Loucy (cell line): Measurements from ENCODE around the gene RO60.
A peak's percentile ranks its signal among the peaks of the same experiment; 100 is the strongest.

Experiments
- H2AFZ ChIP-seq: fragments of 200-600 bp; sonication (generic); 2 replicates; pipeline ENCODE4 v1.6.0; 2016; ENCODE audit warnings: antibody characterized with exemption, mild to moderate bottlenecking, low read length, moderate library complexity
- H3F3A ChIP-seq: fragments of 200-600 bp; 2 replicates; pipeline ENCODE4 v1.6.0; 2016; ENCODE audit warnings: antibody characterized with exemption, low read depth, mild to moderate bottlenecking
- H3K27me3 ChIP-seq: fragments of 200-600 bp; sonication (generic); 2 replicates; pipeline ENCODE4 v1.6.1; 2014; ENCODE audit warnings: low read length, mild to moderate bottlenecking; ENCODE audit not compliant: insufficient read depth, poor library complexity, severe bottlenecking
- H3K36me3 ChIP-seq: fragments of 200-600 bp; sonication (generic); 2 replicates; pipeline ENCODE4 v1.6.1; 2016; ENCODE audit warnings: low read length; ENCODE audit not compliant: insufficient read depth
- H3K4me1 ChIP-seq: fragments of 200-600 bp; sonication (generic); 2 replicates; pipeline ENCODE4 v1.5.1; 2014; ENCODE audit warnings: low read length, mild to moderate bottlenecking; ENCODE audit not compliant: insufficient read depth, poor library complexity, severe bottlenecking
- H3K4me2 ChIP-seq: fragments of 200-600 bp; sonication (generic); 2 replicates; pipeline ENCODE4 v1.6.0; 2014; ENCODE audit warnings: antibody characterized with exemption, low read length, low read depth, mild to moderate bottlenecking; ENCODE audit not compliant: poor library complexity, severe bottlenecking
- H3K4me3 ChIP-seq: fragments of 200-600 bp; sonication (generic); 2 replicates; pipeline ENCODE4 v1.5.1; 2014; ENCODE audit warnings: low read length, mild to moderate bottlenecking, mixed read lengths; ENCODE audit not compliant: poor library complexity, severe bottlenecking
- H3K79me2 ChIP-seq: fragments of 200-600 bp; sonication (generic); 2 replicates; pipeline ENCODE4 v1.6.1; 2014; ENCODE audit warnings: low read length; ENCODE audit not compliant: insufficient read depth
- H3K9ac ChIP-seq: fragments of 200-600 bp; sonication (generic); 2 replicates; pipeline ENCODE4 v1.6.0; 2014; ENCODE audit warnings: mild to moderate bottlenecking, low read depth, low read length, moderate library complexity; ENCODE audit not compliant: poor library complexity, severe bottlenecking
- H3K9me2 ChIP-seq: fragments of 200-600 bp; sonication (generic); replicated peaks from 2 replicates; pipeline ENCODE4 v1.6.1; 2016; ENCODE audit warnings: low read depth, low read length, mixed read lengths
- H3K9me3 ChIP-seq: fragments of 200-600 bp; sonication (generic); 2 replicates; pipeline ENCODE4 v1.6.1; 2014; ENCODE audit warnings: mild to moderate bottlenecking, antibody characterized with exemption, low read length, low read depth; ENCODE audit not compliant: insufficient read depth
- H4K20me1 ChIP-seq: fragments of 200-600 bp; sonication (generic); 2 replicates; pipeline ENCODE4 v1.6.0; 2014; ENCODE audit warnings: antibody characterized with exemption, low read length, mild to moderate bottlenecking; ENCODE audit not compliant: insufficient read depth, poor library complexity, severe bottlenecking
- CTCF ChIP-seq: fragments of 200-600 bp; sonication (generic); conservative IDR thresholded peaks from 2 replicates; pipeline ENCODE4 v1.5.1; 2014; ENCODE audit warnings: mild to moderate bottlenecking, antibody characterized with exemption, low read length
- EZH2phosphoT487 ChIP-seq: fragments of 200-600 bp; IDR thresholded peaks from 2 replicates; pipeline ENCODE4 v1.6.1; 2018; ENCODE audit warnings: antibody characterized with exemption, mild to moderate bottlenecking, moderate library complexity, borderline replicate concordance

Gene RO60

DNA sequence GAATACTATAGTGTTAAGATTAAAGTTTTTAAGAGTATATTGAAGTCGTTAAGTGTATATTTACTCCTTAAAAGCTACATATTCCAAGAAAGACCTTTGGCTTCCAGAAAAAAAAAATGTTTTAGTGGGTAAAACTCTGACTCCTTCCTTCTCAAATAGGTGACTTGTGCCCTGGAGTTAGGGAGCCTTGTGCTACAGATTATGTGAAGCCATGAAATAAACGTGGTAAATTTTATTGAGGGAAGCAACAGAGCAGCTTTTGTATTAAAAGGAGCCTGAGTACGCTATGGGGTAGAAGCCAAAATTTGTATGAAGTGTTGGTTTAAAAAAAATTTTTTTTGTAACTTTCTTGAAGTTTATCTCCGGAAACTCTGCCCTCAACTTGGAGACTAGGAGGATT is 994 bp downstream of the RO60 start:
- Histone ChIP-seq H3K36me3 (no peaks in the 10 kb centered on the region), H3K4me3 (peak overlapping the region; percentile 90), H3K4me2 (peak overlapping the region; percentile 91), H3K79me2 (peaks cover 89% of the 10 kb centered on the region), H3K9me3 (no peaks in the 10 kb centered on the region), H3K9me2 (no peaks in the 10 kb centered on the region), H2AFZ (no peak overlapping the region), H3K4me1 (peaks cover 43% of the 10 kb centered on the region), H3K27me3 (no peaks in the 10 kb centered on the region), H3F3A (no peaks in the 10 kb centered on the region), H4K20me1 (peaks cover 56% of the 10 kb centered on the region), H3K9ac (peak overlapping the region; percentile 95)
- TF ChIP-seq CTCF (no peak), EZH2phosphoT487 (no peak)

- H3F3A ChIP-seq, result no peaks in the 10 kb centered on the region
- H3K9me2 ChIP-seq, result no peaks in the 10 kb centered on the region
- H2AFZ ChIP-seq, result no peak overlapping the region
- TF ChIP-seq CTCF, result no peak
- TF ChIP-seq EZH2phosphoT487, result no peak
- H3K36me3 ChIP-seq, result no peaks in the 10 kb centered on the region
- peak overlapping the region; percentile 95 for H3K9ac ChIP-seq
- peaks cover 90% of the 10 kb centered on the region for H3K79me2 ChIP-seq
- no peaks in the 10 kb centered on the region for H3K27me3 ChIP-seq
- H3K4me2 ChIP-seq, result peak overlapping the region; percentile 91
- peaks cover 43% of the 10 kb centered on the region for H3K4me1 ChIP-seq
- peak overlapping the region; percentile 90 for H3K4me3 ChIP-seq
- peaks cover 51% of the 10 kb centered on the region for H4K20me1 ChIP-seq
- H3K9me3 ChIP-seq, result no peaks in the 10 kb centered on the region
These were observed 1.5 kb downstream of the RO60 start for GRCh38 chr1:193060938-193061337.

- H2AFZ ChIP-seq, result no peak overlapping the region
- peak overlapping the region; percentile 0 for H3K4me2 ChIP-seq
- H3K36me3 ChIP-seq, result no peaks in the 10 kb centered on the region
- H3F3A ChIP-seq, result no peaks in the 10 kb centered on the region
- H3K4me1 ChIP-seq, result peaks cover 33% of the 10 kb centered on the region
- TF ChIP-seq CTCF, result no peak
- no peak for TF ChIP-seq EZH2phosphoT487
- H3K9ac ChIP-seq, result no peak overlapping the region
- no peaks in the 10 kb centered on the region for H3K9me3 ChIP-seq
- H4K20me1 ChIP-seq, result peaks cover 37% of the 10 kb centered on the region
- no peak overlapping the region for H3K4me3 ChIP-seq
- no peaks in the 10 kb centered on the region for H3K27me3 ChIP-seq
- H3K79me2 ChIP-seq, result peaks cover 84% of the 10 kb centered on the region
- H3K9me2 ChIP-seq, result no peaks in the 10 kb centered on the region
These were observed 3.5 kb downstream of the RO60 start for GRCh38 chr1:193062698-193063463.
